IPS DF 6.9 (cell line): ENCODE data around the gene USP40.

Experiments used
- DNase-seq: peaks from one replicate; pipeline ENCODE4 v3.0.0-alpha.2; 2013; ENCODE audit warnings: low read depth, low spot score
- H3K27ac ChIP-seq: one replicate; pipeline ENCODE4 v1.5.1; 2013; ENCODE audit warnings: low read length, control low read depth
- H3K27me3 ChIP-seq: 2 replicates; pipeline ENCODE4 v1.6.1; 2013; ENCODE audit warnings: mild to moderate bottlenecking, low read length; ENCODE audit not compliant: control insufficient read depth, insufficient read depth
- H3K36me3 ChIP-seq: 2 replicates; pipeline ENCODE4 v1.6.1; 2013; ENCODE audit warnings: low read length; ENCODE audit not compliant: control insufficient read depth, insufficient read depth
- H3K4me1 ChIP-seq: 2 replicates; pipeline ENCODE4 v1.6.1; 2013; ENCODE audit warnings: low read length; ENCODE audit not compliant: control insufficient read depth, insufficient read depth
- H3K4me3 ChIP-seq: 2 replicates; pipeline ENCODE4 v1.5.1; 2013; ENCODE audit warnings: mild to moderate bottlenecking, low read length
- H3K9me3 ChIP-seq: 2 replicates; pipeline ENCODE4 v1.6.1; 2013; ENCODE audit warnings: low read length, inconsistent platforms; ENCODE audit not compliant: control insufficient read depth, insufficient read depth
- WGBS: extraction: QIAGEN DNeasy Blood & Tissue Kit; methylation state at CpG from one replicate; pipeline ENCODE4 v1.1.7; 2013; ENCODE audit warnings: mixed read lengths, missing lambda C conversion rate; ENCODE audit not compliant: insufficient read length, insufficient coverage; 5-methylcytosine and 5-hydroxymethylcytosine counted together

The USP40 gene

GRCh38 chr2:233563663-233564430 lies 2.7 kb downstream of the USP40 start:
- H3K27ac ChIP-seq, result no peak overlapping the region
- DNase-seq, result no peak
- WGBS, result no CpG with 5 or more reads among the region's 8 CpGs

DNA sequence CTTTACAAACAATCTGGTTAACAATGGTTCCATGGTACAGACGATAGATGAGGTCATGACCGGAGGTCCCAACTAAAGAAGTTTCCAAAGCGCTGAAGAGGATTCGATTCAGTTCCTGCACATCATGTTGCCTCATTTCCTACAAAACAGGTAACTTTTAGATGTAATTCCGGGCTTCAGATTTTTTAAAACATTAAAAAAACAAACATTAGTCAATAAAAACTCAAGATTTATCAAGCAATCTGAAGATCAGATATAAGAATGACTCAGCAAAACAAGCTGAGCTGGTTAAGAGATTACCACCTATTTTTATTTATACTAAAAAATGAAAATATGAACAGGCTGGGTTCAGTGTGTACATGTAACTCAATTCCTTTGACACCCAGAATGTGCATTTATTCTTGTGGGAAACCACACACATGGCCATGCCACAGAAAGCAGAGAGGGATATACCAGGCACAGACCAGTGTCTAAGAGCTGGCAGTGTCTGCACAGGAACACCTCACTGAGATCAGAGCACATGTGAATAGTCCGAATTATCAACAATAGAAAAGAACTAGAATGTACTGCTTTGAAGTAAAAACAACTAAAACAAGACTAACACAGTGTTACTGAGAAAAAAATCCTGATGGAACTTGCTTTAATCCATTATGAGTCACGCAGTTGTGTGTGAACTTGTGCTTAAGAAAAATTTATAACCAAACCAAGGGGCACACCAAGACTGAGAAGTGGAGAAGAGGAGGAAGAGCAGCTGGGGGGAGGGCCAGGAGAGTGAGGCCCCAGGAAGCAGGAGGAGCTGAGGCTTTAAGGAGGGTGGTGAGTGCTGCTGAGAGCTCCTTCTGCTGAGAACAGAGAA lies 9.5 kb downstream of the USP40 start:
- H3K27me3 ChIP-seq, result no peaks in the 10 kb centered on the region
- no CpG with 5 or more reads among the region's 7 CpGs for WGBS
- H3K36me3 ChIP-seq, result no peaks in the 10 kb centered on the region
- H3K27ac ChIP-seq, result no peak overlapping the region
- H3K4me1 ChIP-seq, result no peaks in the 10 kb centered on the region
- H3K4me3 ChIP-seq, result no peak overlapping the region
- no peaks in the 10 kb centered on the region for H3K9me3 ChIP-seq
- DNase-seq, result no peak

More at GRCh38 chr2:233563663-233564430, 2.7 kb downstream of the USP40 start:
- H3K9me3 ChIP-seq, result no peaks in the 10 kb centered on the region
- no peaks in the 10 kb centered on the region for H3K27me3 ChIP-seq
- H3K36me3 ChIP-seq, result no peaks in the 10 kb centered on the region
- no peaks in the 10 kb centered on the region for H3K4me1 ChIP-seq
- H3K4me3 ChIP-seq, result no peak overlapping the region

DNA sequence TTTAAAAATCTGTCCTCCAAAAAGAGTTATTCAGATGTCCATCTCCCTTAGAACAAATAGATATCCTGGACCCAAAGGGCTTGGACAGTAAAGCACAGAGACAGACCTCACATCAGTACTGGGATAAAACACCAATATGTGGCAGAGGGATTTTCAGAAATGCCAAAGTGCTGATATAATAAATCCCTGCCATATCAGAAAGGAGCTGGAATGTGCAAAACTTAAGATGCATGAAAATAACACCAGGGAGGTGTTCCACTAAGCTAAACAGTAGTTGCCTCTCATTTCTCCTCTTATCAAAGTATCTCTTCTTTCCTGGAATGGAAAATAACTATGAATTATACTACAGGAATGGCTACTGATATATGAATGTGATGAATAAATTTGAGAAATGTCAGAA lies 13.2 kb downstream of the USP40 start:
- DNase-seq, result no peak
- no peaks in the 10 kb centered on the region for H3K9me3 ChIP-seq
- H3K27ac ChIP-seq, result no peak overlapping the region
- H3K4me3 ChIP-seq, result no peak overlapping the region
- H3K36me3 ChIP-seq, result no peaks in the 10 kb centered on the region
- H3K4me1 ChIP-seq, result no peaks in the 10 kb centered on the region
- no peaks in the 10 kb centered on the region for H3K27me3 ChIP-seq

DNA sequence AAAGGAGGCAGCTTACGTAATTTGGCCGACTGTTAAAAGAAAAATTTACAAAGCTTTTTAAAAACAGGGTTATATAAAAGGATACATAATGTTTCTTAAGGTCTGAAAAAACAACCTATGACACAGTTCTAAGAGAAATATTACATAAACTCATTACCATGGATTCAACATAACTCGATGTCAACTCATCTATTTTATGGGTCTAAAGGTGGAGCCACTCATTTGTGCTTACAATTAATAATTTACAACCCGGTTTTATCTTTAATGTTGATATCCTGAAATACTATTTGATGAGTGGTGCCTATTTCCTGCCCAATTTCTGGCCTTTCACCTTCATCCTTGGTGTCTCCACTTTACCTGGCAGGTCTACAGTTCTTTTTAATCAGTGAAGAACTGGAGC lies 15.1 kb downstream of the USP40 start:
- Histone ChIP-seq H3K27me3 (no peaks in the 10 kb centered on the region), H3K36me3 (no peaks in the 10 kb centered on the region), H3K4me1 (no peaks in the 10 kb centered on the region), H3K9me3 (no peaks in the 10 kb centered on the region), H3K4me3 (no peak overlapping the region), H3K27ac (no peak overlapping the region)
- WGBS, result no CpG with 5 or more reads among the region's 4 CpGs
- DNase-seq, result no peak

DNA sequence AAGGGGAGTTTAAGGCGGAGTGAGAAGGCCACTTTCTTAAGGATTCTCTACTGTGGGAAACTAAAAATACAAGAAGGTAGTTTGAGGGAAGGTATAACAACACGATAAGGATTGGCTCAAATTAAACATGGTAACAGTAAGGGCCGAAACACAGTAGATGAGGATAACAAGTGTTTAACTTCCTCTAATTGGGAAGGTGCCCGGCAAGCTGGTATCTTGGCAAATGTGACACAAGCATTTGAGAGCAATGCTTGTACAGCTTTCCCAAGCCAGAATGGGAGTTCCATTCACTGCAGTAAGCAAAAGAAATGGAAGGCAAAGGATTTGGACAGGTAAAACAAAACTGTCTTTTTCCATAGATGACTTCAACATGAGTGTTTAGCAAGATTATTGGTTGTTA lies 19.8 kb downstream of the USP40 start:
- DNase-seq, result no peak
- H3K4me1 ChIP-seq, result no peaks in the 10 kb centered on the region
- H3K9me3 ChIP-seq, result no peaks in the 10 kb centered on the region
- no CpG with 5 or more reads among the region's 4 CpGs for WGBS
- H3K4me3 ChIP-seq, result no peak overlapping the region
- no peak overlapping the region for H3K27ac ChIP-seq
- no peaks in the 10 kb centered on the region for H3K27me3 ChIP-seq
- H3K36me3 ChIP-seq, result no peaks in the 10 kb centered on the region

- no peak for DNase-seq
- no peak overlapping the region for H3K27ac ChIP-seq
- H3K36me3 ChIP-seq, result no peaks in the 10 kb centered on the region
- no peaks in the 10 kb centered on the region for H3K4me1 ChIP-seq
- no peaks in the 10 kb centered on the region for H3K9me3 ChIP-seq
- no peaks in the 10 kb centered on the region for H3K27me3 ChIP-seq
- no peak overlapping the region for H3K4me3 ChIP-seq
Observed at GRCh38 chr2:233546101-233546500, 20.5 kb downstream of the USP40 start.

DNA sequence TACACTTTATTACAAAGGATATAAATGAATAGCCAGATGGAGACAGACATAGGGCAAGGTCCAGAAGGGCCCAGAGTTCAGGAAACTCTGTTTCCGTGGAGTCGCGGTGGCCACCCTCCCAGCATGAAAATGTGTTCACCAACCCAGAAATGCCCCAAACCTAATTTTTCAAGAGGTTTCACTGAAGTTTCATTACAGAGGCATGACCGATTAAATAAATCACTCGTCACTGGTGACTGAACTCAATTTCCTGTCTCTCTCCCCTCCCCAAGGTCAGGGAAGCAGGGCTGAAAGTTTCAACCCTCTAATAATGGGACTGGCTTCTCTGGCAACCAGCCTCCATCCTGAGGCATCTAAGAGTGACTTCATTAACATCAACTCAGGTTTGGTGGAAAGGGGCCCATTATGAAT lies 22.4 kb downstream of the USP40 start:
- H3K4me3 ChIP-seq, result no peak overlapping the region
- no peak overlapping the region for H3K27ac ChIP-seq
- no CpG with 5 or more reads among the region's 5 CpGs for WGBS
- H3K36me3 ChIP-seq, result no peaks in the 10 kb centered on the region
- no peaks in the 10 kb centered on the region for H3K4me1 ChIP-seq
- DNase-seq, result no peak
- H3K27me3 ChIP-seq, result no peaks in the 10 kb centered on the region
- no peaks in the 10 kb centered on the region for H3K9me3 ChIP-seq

DNA sequence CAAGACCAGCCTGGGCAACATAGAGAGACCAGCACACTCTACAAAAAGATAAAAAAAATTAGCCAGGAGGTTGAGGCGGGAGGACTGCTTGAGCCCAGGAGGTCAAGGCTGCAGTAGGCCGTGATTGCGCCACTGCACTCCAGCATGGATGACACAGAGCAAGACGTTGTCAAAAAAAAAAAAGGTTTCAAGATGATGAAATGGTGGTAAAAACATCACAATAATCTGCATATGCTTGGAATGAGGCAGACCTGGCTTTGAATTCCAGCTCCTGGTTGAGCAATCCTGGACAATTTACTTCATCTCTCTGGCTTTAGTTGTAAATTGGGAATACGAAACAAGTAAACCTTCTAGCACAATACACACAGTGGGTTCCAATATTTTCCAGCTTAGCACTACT lies 24.1 kb downstream of the USP40 start:
- Histone ChIP-seq H3K4me3 (no peak overlapping the region), H3K4me1 (no peaks in the 10 kb centered on the region), H3K36me3 (no peaks in the 10 kb centered on the region), H3K27ac (no peak overlapping the region), H3K9me3 (no peaks in the 10 kb centered on the region), H3K27me3 (no peaks in the 10 kb centered on the region)
- no peak for DNase-seq
- no CpG with 5 or more reads among the region's 5 CpGs for WGBS

DNA sequence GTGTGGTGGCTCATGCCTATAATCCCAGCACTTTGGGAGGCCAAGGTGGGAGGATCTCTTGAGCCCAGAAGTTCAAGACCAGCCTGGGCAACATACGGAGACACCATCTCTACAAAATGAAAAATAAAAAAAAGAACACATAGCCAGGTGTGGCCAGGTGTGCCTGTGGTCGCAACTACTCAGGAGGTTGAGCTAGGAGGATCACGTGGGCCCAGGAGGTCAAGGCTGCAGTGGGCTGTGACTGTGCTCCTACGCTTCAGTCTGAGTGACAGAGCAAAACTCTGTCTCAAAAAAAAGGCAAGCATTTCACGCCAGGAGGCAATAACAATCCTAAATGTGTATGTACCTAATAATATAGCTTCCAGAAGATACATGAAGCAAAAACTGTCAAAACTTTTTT lies 27.8 kb downstream of the USP40 start:
- Histone ChIP-seq H3K9me3 (no peaks in the 10 kb centered on the region), H3K27ac (no peak overlapping the region), H3K4me1 (no peaks in the 10 kb centered on the region), H3K27me3 (no peaks in the 10 kb centered on the region), H3K36me3 (no peaks in the 10 kb centered on the region), H3K4me3 (no peak overlapping the region)
- DNase-seq, result no peak
- no CpG with 5 or more reads among the region's 5 CpGs for WGBS

DNA sequence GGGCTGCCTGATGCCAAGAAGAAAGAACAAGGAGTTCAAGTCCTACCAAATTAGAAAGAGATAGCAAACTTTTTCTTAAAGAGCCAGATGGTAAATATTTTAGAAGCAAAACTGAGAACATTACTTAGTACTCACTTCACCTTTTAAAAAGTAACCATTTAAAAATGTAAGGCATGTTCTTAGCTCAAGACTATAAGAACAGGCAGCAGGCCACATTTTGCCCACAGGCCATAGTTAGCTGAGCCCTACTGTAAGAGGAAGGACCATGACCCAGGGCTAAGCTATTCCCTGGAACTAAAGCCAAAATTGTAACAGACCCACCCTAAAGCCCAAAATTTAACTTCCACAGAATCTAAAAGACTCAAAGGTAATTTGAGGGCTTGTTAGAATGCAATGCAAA lies 31.3 kb downstream of the USP40 start:
- H3K4me1 ChIP-seq, result no peaks in the 10 kb centered on the region; the same call in 1 of the 2 replicates

DNA sequence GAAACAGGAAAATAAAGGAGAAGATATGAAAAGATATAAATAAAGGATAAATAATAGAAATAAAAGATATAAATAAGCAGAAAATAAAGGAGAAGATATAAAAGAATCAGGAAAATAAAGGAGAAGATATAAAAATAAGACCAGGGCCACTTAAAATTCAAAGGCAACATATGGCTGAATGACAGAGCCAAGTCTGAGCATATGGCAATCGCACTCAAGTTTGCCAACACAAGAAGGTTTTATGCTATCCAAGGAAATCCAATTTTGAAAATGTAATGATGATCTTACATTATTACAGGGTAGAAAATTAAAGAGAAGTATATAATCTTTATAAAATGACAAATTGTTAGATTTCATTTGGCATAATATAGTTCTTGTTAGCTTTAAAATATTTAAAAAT lies 33.6 kb downstream of the USP40 start:
- Histone ChIP-seq H3K4me1 (no peaks in the 10 kb centered on the region; the same call in 1 of the 2 replicates), H3K27me3 (no peaks in the 10 kb centered on the region), H3K27ac (no peak overlapping the region), H3K4me3 (no peak overlapping the region), H3K9me3 (no peaks in the 10 kb centered on the region), H3K36me3 (no peaks in the 10 kb centered on the region)
- no CpG with 5 or more reads among the region's 1 CpG for WGBS
- DNase-seq, result no peak

More for the DNA sequence above, 31.3 kb downstream of the USP40 start:
- DNase-seq, result no peak
- H3K36me3 ChIP-seq, result no peaks in the 10 kb centered on the region
- H3K27me3 ChIP-seq, result no peaks in the 10 kb centered on the region
- no peak overlapping the region for H3K4me3 ChIP-seq
- no peak overlapping the region for H3K27ac ChIP-seq
- no peaks in the 10 kb centered on the region for H3K9me3 ChIP-seq
